SU-DHL-6 (cell line): ENCODE measurements around the gene B3GAT1.

Experiments
- CTCF ChIP-seq: fragments of 200-600 bp; sonication (generic); IDR thresholded peaks from one replicate; pipeline ENCODE4 v1.5.1; 2017; ENCODE audit warnings: antibody characterized with exemption, mild to moderate bottlenecking, low read length, moderate library complexity; ENCODE audit not compliant: insufficient read depth, poor library complexity, severe bottlenecking
- EZH2phosphoT487 ChIP-seq: fragments of 200-600 bp; sonication (generic), shearing (Covaris generic); conservative IDR thresholded peaks from 2 replicates; pipeline ENCODE4 v1.6.1; 2018; ENCODE audit warnings: mild to moderate bottlenecking, antibody characterized with exemption, low read length, moderate library complexity, mixed read lengths

DNA sequence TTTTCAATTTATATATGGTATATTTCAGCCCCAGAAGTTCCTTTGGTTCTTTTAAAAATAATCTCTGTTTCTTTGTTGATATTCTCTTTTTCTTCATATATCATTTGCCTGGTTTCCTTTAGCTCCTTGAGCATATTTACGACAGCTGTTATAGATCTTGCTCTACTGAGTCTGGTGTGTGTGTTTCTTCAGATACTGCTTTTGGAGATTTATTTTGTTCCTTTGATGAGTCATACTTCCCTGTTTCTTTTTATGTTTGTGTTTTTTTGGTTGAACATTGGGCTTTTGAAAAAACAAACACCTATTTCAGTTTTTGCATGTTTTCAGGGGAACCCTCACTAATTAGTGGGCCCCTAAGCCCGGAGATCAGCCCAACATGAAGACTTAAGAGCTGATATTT, 56.9 kb downstream of the B3GAT1 start:
- no peak for TF ChIP-seq CTCF
- no peak for TF ChIP-seq EZH2phosphoT487
